Ishikawa (cell line): Measurements from ENCODE around the gene FABP2.

Source experiments
- CEBPB ChIP-seq: IDR thresholded peaks from 2 replicates; pipeline ENCODE4 v1.6.1; 2012
- CREB1 ChIP-seq: IDR thresholded peaks from 2 replicates; pipeline ENCODE4 v1.6.1; 2012; ENCODE audit warnings: low read depth
- EGR1 ChIP-seq: IDR thresholded peaks from 2 replicates; pipeline ENCODE4 v1.6.1; 2012
- EP300 ChIP-seq: IDR thresholded peaks from 2 replicates; pipeline ENCODE4 v1.6.1; 2012; ENCODE audit warnings: borderline replicate concordance
- FOXM1 ChIP-seq: IDR thresholded peaks from 2 replicates; pipeline ENCODE4 v1.6.1; 2012; ENCODE audit warnings: low read depth, borderline replicate concordance
- NFIC ChIP-seq: IDR thresholded peaks from 2 replicates; pipeline ENCODE4 v1.6.1; 2012
- RAD21 ChIP-seq: IDR thresholded peaks from 2 replicates; pipeline ENCODE4 v1.6.1; 2012; ENCODE audit warnings: low read depth
- YY1 ChIP-seq: IDR thresholded peaks from 2 replicates; pipeline ENCODE4 v1.6.1; 2012; ENCODE audit warnings: low read depth
- ZBTB7A ChIP-seq: IDR thresholded peaks from 2 replicates; pipeline ENCODE4 v1.6.1; 2012; ENCODE audit warnings: low read depth
- TF ChIP-seq, protein P1 (sequence below): IDR thresholded peaks from 2 replicates; pipeline ENCODE4 v1.6.1; 2012
- TF ChIP-seq, protein P2 (sequence below): IDR thresholded peaks from 2 replicates; pipeline ENCODE4 v1.6.1; 2012; ENCODE audit warnings: low read depth, mild to moderate bottlenecking
- TF ChIP-seq, protein P3 (sequence below): IDR thresholded peaks from 2 replicates; pipeline ENCODE4 v1.6.1; 2012

DNA sequence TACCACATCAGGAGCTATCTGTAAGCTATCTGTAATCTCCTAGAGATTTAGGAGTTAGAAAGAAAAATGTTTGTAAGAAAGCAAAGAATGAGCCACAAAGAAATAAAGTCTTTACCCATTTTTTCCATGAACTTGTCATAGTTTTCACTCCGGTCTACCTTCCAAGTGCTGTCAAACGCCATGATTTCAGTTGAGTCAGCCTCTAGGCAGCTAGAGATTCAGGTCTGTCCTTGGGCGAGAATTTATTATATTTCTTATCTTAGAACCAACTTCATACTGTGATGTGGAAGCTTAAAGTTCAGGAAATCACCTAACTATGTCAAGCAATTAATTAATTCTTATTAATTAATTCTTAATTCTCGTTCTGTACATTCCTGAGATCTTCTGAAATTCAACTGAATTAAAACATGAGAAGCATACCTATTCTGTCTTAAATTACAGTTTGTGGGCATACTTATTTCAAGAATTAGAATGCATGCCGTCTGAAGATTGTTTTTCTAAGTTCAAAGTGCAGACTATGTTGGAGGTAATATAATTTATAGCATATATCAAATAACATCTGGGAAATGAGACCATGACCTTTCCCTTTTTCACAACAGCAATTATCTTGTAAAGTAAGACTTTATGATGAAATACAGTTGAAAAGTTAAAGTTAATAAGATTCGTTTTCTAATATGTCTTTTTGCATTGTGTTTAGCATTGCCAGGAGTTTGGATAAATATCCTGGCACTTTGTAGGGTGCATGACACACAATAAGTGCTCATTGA lies at the start of gene FABP2:
- TF ChIP-seq FOXM1: no peak
- TF ChIP-seq RAD21: no peak
- TF ChIP-seq, protein P1, sequence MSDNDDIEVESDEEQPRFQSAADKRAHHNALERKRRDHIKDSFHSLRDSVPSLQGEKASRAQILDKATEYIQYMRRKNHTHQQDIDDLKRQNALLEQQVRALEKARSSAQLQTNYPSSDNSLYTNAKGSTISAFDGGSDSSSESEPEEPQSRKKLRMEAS: no peak
- no peak for TF ChIP-seq CREB1
- TF ChIP-seq CEBPB: no peak
- TF ChIP-seq ZBTB7A: no peak
- TF ChIP-seq, protein P2, sequence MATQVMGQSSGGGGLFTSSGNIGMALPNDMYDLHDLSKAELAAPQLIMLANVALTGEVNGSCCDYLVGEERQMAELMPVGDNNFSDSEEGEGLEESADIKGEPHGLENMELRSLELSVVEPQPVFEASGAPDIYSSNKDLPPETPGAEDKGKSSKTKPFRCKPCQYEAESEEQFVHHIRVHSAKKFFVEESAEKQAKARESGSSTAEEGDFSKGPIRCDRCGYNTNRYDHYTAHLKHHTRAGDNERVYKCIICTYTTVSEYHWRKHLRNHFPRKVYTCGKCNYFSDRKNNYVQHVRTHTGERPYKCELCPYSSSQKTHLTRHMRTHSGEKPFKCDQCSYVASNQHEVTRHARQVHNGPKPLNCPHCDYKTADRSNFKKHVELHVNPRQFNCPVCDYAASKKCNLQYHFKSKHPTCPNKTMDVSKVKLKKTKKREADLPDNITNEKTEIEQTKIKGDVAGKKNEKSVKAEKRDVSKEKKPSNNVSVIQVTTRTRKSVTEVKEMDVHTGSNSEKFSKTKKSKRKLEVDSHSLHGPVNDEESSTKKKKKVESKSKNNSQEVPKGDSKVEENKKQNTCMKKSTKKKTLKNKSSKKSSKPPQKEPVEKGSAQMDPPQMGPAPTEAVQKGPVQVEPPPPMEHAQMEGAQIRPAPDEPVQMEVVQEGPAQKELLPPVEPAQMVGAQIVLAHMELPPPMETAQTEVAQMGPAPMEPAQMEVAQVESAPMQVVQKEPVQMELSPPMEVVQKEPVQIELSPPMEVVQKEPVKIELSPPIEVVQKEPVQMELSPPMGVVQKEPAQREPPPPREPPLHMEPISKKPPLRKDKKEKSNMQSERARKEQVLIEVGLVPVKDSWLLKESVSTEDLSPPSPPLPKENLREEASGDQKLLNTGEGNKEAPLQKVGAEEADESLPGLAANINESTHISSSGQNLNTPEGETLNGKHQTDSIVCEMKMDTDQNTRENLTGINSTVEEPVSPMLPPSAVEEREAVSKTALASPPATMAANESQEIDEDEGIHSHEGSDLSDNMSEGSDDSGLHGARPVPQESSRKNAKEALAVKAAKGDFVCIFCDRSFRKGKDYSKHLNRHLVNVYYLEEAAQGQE: no peak
- no peak for TF ChIP-seq YY1
- TF ChIP-seq EGR1: no peak
- TF ChIP-seq NFIC: no peak
- no peak for TF ChIP-seq EP300
- TF ChIP-seq, protein P3, sequence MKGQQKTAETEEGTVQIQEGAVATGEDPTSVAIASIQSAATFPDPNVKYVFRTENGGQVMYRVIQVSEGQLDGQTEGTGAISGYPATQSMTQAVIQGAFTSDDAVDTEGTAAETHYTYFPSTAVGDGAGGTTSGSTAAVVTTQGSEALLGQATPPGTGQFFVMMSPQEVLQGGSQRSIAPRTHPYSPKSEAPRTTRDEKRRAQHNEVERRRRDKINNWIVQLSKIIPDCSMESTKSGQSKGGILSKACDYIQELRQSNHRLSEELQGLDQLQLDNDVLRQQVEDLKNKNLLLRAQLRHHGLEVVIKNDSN: no peak
